Umbilical cord (tissue), 2 donors: ENCODE results near the gene FAM174C. TPM values are rescaled to one million over a fixed set of nuclear protein-coding genes. Genes with fewer than 3 reads are reported as not detected.
A peak's percentile ranks its signal among the peaks of the same experiment; 100 is the strongest.
"Not testable (repeated sequence)": the region's sequence is repeated elsewhere in the genome, so short reads cannot be mapped to it uniquely, and the experiment has no call there.

Experiments used
- DNase-seq: peaks from one replicate; pipeline ENCODE4 v3.0.0-alpha.2; 2015; ENCODE audit warnings: low spot score
- total RNA-seq: library from RNA; depleted of rRNA; stranded (reverse); fragments of >200 nt; gene quantifications from one replicate; pipeline ENCODE4 v1.2.3, GENCODE V29; 2014; ENCODE audit warnings: low replicate concordance; ENCODE audit not compliant: insufficient read depth

Gene FAM174C
- total RNA-seq, 1 donor from 2014 or later: 1.7 TPM

DNA sequence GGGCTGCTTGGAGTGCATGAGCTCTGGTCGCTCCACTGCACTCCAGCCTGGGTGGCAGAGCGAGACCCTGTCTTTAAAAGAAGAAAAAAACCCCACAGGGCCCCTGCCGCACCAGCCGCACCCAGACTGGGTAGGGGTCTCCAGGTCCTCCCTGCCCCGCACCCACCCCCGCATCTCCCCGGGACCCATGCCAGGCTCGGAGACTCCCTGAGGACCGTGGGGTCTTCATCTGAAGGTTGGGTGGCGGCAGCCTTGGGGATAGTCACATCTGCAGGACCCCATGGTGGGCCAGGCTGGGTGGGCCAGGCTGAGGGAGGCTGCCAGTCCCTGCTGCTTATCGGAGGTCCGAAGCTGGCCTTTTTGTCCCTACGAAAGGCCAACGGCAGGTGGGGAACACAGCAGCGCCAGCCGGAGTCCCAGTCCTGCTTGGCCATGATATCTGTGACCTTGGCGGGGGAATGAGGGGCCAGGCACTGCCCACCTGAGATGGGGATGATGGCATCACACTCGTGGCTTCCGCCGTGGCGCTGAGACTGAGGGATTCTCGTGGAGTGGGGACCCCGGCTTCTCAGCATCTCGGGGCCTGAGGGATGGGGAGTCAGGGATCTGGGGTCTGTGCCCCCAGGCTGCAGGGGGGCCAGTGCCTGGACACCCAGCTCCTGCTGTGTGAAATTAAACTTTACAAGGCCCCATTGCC, 21.4 kb downstream of the FAM174C start:
- DNase-seq: no peak

DNA sequence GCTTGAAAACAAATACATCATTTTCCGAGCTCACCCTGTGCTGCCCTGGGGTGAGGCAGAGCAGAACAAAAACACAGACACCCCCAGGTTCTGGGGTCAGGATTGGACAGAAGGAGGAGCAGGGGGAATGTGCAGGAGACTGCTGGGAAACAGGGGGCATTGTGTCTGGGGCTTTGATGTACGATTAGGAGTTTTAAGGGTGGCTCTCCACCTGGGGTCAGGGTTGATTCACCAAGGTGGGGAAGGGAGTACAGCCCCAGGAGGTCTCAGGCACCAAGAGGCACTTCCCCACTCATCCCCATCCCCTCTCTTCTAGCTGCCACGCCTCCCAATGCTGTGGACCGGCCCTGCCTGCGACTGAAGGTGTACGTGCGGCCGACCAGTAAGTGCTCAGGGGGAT, 22.9 kb downstream of the FAM174C start:
- no peak for DNase-seq

DNA sequence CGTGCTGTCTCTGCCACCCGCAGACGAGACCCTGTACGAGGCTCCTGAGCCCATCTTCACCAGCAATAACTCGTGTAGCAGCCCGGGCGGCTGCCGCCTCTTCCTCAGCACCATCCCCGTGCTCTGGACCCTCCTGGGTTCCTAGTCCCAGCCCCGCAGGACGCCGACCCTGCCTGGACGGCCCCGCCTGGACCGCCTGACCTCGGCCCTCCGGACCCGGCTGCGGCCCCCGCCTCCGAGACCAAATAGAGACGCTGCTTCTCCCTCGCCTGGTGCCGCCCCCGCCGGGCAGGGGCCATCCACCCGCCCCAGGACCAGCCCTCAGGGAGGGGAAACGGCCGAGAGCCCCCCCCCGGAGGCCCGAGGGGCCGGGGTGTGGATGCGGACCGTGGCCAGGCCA, 24.5 kb downstream of the FAM174C start:
- DNase-seq: no peak

DNA sequence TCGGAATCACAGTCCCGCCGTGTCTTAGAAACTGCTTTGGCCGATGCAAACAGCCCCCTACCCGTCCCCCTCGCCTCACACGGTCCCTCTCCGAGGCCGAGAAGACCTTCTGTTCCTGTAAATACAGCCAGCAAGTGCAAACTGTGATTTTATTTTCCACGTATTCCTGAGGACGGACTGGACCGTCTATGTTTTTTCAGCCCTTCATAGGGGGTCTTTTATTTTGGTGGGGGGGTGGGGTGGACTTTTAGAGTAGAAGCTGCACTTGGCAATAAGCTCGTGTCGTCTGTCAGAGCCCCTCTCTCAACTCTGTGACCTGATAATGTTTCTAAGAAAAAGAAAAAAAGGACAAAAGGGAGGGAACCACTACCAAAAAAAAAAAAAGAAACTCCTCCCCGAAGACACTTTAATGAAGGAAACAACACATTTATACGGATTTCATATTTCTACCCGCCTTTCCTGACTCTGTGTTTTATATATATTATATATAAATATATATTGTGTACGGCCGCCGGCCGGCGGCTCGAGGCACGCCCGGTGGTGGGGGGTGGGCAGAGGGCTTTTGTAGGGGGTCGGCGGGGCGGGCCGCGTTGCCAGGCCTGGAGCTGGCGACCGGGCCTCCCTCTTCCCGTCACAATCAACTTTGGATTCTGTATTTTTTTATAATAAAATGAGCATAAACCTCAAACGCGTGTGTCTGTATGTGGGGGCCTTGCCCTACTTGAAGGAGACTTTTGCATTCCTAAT, 25.6 kb downstream of the FAM174C start:
- DNase-seq: no peak

DNA sequence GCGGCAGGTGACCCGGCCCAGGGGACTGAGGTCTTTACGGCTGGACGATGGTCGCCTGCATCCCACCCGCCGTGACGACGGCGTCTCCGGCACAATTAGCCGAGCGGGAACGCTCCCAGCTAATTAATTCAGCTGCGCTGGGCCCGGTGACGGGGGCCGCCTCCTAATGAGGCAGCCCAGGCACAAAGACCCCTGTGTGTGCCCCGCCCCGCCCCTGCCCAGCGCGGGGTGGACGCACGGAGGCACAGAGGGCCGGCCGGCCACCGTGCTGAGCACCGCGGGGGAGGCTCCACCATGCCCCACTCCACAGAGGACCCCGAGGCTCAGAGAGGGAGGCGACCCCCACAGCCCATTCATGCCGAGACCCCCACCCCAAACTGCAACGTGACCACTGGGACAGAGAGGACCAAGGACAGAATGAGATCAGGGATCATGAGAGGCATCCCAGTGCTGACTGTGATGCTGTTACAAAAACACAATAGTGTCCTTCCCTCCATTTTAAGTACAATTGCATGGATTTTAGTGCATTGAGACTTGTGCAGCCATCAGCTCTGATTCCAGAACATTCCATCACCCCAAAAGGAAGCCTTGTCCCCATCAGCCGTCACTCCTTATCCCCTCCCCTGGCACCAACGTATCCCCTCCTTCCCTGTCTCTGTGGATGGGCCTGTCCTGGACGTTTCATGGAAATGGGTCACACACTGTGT, 27.4 kb downstream of the FAM174C start:
- no peak for DNase-seq

DNA sequence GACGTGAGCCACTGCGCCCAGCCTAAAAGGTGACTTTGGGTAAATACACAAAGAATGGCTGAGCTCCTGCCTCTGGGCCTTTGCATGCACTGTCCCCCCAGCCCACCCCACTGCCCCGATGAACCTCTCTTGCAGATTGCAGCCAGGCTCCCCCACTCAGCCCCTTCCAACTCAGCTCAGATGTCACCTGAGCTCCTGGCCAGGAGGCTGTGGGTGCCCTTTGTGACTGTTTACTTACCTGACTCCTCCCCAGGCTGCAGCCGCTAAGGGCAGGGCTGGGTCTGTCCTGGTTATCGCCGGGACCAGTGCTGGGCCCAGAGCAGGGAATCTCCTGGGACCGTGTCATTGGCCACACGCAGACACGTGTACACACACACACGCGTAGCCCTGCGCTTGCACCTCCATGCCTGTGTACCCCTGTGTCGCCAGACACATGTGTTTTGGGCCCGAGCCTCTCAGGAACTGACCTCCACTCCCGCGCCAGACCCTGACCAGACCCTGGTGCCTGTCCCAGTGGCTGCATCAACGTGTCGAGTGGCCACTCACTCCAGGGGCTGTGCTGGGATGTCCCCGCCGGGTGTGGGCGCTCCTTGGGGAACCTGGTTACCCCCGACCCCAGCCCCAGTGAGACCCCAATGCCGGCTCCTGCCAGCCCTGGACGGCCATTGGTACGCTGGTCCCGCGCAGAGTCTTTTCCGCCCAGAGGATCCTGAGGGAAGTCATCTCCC, 29.0 kb downstream of the FAM174C start:
- no peak for DNase-seq

DNA sequence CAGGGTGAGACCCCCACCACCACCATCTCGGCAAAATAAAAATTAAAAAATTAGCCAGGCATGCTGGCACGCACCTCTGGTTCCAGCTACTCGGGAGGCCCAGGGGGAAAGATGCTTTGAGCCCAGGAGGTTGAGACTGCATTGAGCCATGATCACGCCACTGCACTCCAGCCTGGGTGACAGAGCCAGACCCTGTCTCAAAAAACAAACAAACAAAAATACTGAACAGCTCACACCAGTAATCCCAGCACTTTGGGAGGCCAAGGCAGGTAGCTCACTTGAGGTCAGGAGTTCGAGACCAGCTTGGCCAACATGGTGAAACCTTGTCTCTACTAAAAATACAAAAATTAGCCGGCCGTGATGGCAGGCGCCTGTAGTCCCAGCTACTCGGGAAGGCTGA, 30.0 kb downstream of the FAM174C start:
- DNase-seq: not testable (repeated sequence)

DNA sequence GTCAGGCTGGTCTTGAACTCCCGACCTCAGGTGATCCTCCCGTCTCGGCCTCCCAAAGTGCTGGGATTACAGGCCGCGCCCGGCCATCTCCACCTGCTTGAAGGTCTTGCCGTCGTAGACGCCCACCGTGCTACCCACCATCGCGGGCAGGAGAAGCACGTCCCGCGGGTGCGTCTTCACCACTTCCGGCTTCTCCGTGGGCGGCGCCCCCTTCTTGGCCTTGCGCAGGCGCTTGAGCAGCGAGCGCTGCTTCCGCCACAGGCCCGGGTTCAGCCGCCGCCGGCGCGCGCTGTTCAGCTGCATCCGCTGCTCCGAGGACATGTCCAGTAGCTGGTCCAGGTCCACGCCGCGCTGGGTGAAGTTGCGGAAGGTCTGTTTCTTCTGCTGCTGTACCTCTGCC, 32.0 kb downstream of the FAM174C start:
- no peak for DNase-seq

DNA sequence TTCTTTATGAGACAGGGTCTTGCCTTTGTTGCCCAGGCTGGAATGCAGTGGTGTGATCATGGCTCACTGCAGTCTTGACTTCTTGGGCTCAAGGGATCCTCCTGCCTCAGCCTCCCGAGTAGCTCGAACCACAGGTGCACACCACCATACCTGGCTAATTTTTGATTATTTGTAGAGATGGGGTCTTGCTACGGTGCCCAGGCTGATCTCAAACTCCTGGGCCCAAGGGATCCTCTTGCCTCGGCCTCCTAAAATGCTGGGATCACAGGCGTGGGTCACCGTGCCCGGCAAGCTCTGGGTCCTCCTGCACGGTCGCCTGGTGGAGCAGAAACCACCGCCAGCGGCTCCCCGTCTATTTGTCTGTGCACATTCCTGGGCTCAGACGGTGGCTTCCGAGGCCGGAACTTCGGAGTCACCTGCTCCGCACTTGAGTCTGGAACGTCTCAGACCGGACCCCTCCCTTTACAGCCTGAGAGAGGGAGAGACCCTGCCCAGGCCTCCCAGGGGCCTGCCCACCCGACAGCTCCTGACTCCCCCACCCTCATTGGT, 32.5 kb downstream of the FAM174C start:
- DNase-seq: no peak

DNA sequence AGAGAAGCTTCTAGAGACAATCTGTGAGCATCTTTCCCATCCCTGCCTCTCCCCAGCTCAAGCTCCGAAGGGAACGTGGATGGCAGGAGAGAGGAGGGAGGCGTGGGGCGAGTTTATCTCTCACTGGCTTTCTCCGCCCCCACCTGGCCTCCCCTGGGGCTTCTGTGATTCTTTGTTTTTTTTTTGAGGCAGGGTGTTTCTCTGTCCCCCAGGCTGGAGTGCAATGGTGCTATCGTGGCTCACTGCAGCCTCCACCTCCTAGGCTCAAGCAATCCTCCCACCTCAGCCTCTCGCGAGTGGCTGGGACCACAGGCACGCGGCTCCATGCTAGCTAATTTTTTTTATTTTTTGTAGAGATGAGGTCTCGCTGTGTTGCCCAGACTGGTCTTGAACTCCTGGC, 33.4 kb downstream of the FAM174C start:
- no peak for DNase-seq

DNA sequence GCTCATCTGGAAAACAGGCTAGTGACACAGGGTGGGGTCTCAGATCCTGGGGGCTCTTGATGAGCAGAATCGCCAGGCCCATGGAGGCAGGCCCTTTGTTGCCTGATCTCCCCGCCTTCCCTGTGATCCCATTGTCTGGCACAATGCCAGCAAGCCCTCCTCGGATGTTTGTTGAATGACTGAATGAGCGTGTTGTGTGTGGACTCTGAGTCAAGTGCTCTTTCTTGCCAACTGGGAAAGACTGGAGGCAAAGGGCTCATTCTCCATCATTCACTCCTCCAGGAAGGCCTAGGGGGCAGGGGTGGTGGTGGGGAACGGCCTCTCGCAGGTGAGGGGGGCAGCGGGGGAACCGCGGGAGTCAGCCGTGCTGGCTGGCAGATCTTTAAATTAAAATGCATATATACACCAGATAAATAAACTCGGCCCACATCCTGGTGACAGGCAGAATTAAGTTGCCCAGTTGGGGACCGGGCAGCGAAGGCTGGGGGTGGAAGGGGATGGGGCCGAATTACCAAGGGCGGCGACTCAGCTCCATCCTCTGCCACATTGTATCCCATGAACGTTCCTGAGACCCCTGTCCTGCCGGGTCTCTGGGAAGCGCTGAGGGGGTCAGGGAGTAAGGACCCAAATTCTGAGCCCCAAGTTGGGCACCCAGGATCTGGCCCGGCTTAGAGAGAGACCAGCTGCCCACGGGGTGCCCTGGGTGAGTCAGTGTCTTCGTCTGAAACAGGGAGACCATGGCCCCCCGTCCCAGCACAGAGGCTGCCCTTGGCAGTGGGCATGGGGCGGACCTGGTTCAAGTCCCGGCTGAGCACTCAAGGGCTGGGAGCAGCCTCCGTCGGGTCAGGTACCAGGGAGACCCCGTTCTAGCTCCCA, 34.9 kb downstream of the FAM174C start:
- no peak for DNase-seq

DNA sequence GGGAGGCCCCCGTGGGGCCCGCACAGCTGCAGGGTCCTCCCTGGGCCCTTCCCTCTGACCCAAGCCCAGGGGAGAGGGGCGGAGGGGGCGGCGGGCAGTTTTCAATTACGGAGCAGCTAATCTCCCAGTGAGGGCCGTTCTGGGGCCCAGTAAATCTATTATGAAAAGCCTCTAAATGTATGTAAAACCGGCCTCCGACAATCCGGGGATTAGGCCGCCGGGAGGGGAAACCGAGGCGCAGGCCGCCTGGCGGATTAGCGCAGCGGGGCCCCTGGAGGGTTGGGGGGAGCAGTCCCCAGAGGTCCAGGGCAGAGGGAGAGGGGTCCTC, 35.5 kb downstream of the FAM174C start:
- DNase-seq: peak; percentile 68

DNA sequence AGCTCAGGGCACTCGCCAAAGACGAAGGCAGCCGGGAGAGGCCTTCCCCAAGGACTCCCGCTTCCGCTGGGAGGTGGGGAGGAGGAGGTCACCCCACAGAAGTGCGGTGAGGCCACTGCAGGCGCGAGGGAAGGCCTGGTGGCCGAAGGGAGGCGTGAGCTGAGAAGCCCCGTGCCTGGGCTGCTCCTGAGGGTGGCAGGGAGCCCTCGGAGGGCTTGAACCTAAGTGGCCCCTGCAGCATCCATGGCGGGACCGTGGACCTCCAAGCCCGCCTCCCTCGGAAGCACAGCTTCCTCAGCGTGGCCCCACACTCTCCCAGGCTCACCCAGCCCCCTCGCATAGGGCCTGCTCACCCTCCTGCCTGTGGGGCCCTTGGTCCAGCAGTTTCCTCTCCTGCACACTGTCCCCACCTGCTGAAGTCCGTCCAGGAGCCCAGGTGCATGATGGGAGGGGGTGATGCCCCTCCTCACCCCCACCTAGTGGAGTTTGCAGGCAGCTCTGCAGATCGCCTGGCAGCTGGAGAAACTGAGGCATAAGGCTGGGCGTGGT, 36.3 kb downstream of the FAM174C start:
- no peak for DNase-seq

DNA sequence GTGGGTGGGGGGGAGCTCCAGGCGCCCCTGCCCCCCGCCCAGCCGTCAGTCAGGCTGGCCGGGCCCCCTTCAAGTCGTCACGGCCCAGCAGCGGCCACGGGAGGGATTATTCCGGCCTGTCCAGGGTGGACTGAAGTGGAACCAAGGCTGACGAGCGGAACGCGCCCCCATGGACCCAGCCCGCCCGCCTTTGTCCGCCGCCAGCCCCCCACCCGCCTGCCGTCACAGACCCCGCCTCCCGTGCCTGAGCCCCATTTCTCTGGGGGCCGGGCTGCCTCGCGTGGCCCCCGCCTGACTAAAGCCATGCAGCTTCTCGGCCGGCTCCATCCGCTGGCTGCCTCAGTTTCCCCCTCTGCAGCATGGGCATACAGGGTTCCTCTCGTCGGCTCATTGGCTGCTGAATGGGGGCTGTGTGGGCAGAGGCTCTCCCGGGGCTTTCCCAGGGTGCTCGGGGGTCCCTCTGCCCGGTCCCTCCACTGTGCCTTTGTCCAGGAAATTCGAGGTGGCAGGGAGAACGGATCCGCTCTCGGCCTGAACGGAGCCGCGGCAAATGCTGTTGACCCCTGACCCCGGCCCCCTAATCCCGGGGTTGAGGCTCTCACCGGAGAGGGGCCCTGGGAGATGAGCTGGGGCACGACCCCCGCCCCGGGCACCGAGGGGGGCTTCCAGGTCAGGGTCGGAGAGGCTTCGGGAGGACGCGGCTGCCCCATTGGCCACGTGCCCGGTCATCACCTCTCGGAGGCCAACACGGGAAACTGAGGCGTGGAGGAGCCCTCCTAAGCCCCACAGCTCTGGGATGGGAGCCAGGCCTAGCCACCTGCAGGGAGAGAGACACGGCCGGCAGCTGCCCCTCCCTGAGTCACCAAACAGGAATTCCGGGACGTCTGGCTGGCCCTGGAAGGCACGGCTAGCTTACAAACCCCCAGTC, 37.7 kb downstream of the FAM174C start:
- peak; percentile 53 for DNase-seq

DNA sequence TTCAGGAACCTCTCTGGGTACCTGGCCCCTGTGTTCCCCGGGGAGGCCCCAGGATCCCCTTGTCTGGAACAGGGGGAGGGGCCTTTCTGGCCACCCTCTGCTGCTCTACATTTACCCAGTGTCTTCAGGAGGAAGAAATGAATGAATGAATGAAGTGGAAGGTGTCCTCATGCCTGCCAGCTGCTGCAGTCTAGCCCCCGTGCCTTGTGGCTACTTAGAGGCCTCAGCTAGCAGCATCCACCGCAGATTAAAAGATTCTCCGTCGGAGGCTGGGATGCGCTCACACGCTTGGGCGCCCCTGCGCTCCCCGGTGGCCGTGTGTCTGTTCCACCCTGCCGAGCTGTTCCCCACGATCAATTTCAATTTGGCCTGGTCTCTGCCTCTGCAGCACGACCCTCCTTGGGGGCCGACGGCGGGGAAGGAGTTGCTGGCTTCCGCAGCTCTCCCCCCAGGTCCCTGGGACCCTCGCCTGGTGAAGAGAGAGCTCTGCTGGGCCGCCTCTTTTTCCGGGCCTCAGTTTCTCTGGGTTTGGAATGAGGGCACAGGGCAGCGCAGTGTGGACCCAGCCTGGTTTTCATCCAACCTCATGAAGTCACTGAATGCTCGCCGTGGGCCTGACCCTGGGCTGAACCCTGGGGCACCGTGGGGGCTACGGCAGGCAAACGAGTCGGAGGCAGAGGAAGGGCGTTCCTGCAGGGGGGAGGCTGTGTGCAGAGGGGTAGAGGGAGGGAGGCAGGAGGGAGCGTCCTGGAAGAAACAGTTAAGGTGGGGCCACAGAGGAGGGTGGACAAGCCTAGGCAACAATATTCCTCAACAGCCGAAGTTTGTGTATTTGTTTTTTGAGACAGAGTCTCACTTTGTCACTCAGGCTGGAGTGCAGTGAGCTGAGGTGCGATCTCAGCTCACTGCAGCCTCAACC, 38.6 kb downstream of the FAM174C start:
- DNase-seq: peak; percentile 58

DNA sequence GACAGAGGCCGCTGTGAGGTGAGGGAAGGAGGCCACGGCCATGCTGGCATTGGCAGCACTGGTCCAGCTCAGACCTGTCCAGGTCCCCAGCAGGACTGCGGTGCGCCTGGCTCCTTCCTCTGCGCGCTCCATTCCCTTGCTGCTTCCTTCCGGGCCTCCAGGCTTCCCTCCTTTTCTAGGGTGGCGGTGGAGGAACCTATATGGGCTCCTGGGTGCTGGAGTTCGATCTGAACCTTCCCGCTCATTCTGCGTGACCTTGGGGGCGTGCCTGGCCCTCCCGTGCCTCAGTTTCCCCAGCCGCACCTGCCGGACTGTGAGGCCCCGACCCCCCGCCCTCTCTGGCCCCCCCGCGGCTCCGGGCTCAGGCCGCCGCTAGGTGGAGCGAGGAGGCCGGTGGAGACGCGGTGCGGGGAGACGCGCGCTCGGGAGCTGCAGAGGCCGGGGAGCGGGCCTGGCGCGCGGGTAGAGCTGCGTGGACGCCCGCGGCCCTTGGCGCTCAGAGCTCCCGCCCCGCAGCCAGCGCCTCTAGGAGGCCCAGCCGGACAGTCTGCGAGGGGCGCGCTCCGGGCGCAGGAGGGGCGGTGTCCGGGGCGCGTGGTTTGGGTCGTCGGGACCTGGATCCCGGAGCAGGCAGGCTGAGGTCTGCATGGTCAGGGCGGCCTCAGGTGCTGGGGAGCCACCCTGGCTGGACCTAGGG, 40.3 kb downstream of the FAM174C start:
- peak; percentile 50 for DNase-seq

DNA sequence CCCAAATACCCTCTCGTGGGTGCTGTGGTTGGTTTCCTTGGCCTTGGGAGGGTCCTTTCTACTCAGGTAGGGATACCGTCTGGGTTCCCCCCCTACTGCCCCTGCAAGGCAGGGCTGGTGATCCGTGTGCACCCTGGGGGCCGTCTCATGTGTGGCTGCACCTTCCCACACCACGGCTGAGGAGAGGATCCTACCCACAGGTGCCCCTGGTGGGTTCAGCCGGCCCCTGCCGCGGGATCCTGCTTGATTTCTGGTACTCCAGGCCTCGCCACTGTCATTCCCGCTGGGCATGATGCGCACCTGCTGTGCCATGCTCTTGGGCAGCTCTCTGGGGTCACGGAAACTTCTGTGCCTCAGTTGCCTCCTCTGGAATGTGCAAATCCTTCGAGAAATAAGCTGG, 41.1 kb downstream of the FAM174C start:
- DNase-seq: no peak
